Umbilical cord (tissue), 2 donors: ENCODE results near the gene FBLN2. TPM values are rescaled to one million over a fixed set of nuclear protein-coding genes. Genes with fewer than 3 reads are reported as not detected.

ENCODE experiments used
- DNase-seq: peaks from one replicate; pipeline ENCODE4 v3.0.0-alpha.2; 2015; ENCODE audit warnings: low spot score
- total RNA-seq: library from RNA; depleted of rRNA; stranded (reverse); fragments of >200 nt; gene quantifications from one replicate; pipeline ENCODE4 v1.2.3, GENCODE V29; 2014; ENCODE audit warnings: low replicate concordance; ENCODE audit not compliant: insufficient read depth

Gene FBLN2
- total RNA-seq, 1 donor from 2014 or later, result 309 TPM

GRCh38 chr3:13683288-13683687 lies 134.4 kb downstream of the FBLN2 start:
- DNase-seq, result no peak

- no peak for DNase-seq
Observed at GRCh38 chr3:13683772-13684171, 134.8 kb downstream of the FBLN2 start.

GRCh38 chr3:13684350-13684749 lies 135.4 kb downstream of the FBLN2 start:
- DNase-seq, result no peak

GRCh38 chr3:13684854-13685253 lies 135.9 kb downstream of the FBLN2 start:
- DNase-seq, result no peak

- DNase-seq, result no peak
Observed at GRCh38 chr3:13685721-13686120, 136.8 kb downstream of the FBLN2 start.

- peak; percentile 53 for DNase-seq
Observed at GRCh38 chr3:13686367-13687160, 137.6 kb downstream of the FBLN2 start.

GRCh38 chr3:13687517-13687943 lies 138.6 kb downstream of the FBLN2 start:
- peak; percentile 69 for DNase-seq

Other genes starting within 250 kb of the FBLN2 start
- gene NUP210, start 128.8 kb upstream of the FBLN2 start, total RNA-seq, result 1.9 TPM
- 7.9 TPM for gene HDAC11, start 68.8 kb upstream of the FBLN2 start, total RNA-seq